ENCODE data around the gene MRPL24. TPM values are rescaled to one million over a fixed set of nuclear protein-coding genes. Genes with fewer than 3 reads are reported as not detected.
A peak's percentile ranks its signal among the peaks of the same experiment; 100 is the strongest.

The MRPL24 gene
- total and polyA plus RNA-seq, 9 of the 15 experiments (the other 6 are each of a cell fraction or from before 2014, with no cell fraction given) = 74.3 to 267 (median 113) TPM

- TF ChIP-seq ELF2 (CRISPR knock-in tag; IDR thresholded peaks at IDR 0.05) = peak; percentile 92
- TF ChIP-seq ARID3A (IDR thresholded peaks at IDR 0.05; ENCODE audit: borderline replicate concordance, low read depth, low read length) = peak; percentile 49; the same call in 1 of the 2 replicates
- TF ChIP-seq ATF7 (IDR thresholded peaks at IDR 0.05) = peak; percentile 86
- TF ChIP-seq CBX1 (IDR thresholded peaks at IDR 0.05; ENCODE audit: low read depth) = peak; percentile 3; the same call in 1 of the 2 replicates
- TF ChIP-seq ZNF644 (tag; IDR thresholded peaks at IDR 0.05; ENCODE audit: low read depth) = peak; percentile 89
- no peak for TF ChIP-seq ZBTB1 (CRISPR knock-in tag; IDR thresholded peaks at IDR 0.05; ENCODE audit: borderline replicate concordance, low read depth)
- peak; percentile 92 for TF ChIP-seq FOXJ2 (tag; IDR thresholded peaks at IDR 0.05)
- TF ChIP-seq ARID2 (IDR thresholded peaks at IDR 0.05) = no peak
- no peak for TF ChIP-seq ATF2 (CRISPR knock-in tag; IDR thresholded peaks at IDR 0.05)
- TF ChIP-seq TFE3 (CRISPR knock-in tag; IDR thresholded peaks at IDR 0.05) = no peak
- no peak for TF ChIP-seq EWSR1 (IDR thresholded peaks at IDR 0.05; ENCODE audit: borderline replicate concordance, low read depth, partially characterized antibody)
- no peak for TF ChIP-seq HINFP (tag; conservative IDR thresholded peaks at IDR 0.05; ENCODE audit: low read depth)
- no peak for TF ChIP-seq ZNF57 (CRISPR knock-in tag; IDR thresholded peaks at IDR 0.05)
- TF ChIP-seq HMGXB4 (CRISPR knock-in tag; IDR thresholded peaks at IDR 0.05) = no peak
- peak; percentile 94; the same call in 1 of the 2 replicates for TF ChIP-seq KAT7 (CRISPR knock-in tag; IDR thresholded peaks at IDR 0.05; ENCODE audit: borderline replicate concordance)
- no peak for TF ChIP-seq TRIM25 (IDR thresholded peaks at IDR 0.05; ENCODE audit: borderline replicate concordance)
- peak; percentile 91 for TF ChIP-seq HDAC2 (IDR thresholded peaks at IDR 0.05)
Measured at GRCh38 chr1:156740741-156741480, at the start of gene MRPL24 (continued).
